Astrocyte of the cerebellum (primary cell): ENCODE data around the gene FAM184A.
A peak's percentile ranks its signal among the peaks of the same experiment; 100 is the strongest.

Source experiments
- DNase-seq: peaks from one replicate; pipeline ENCODE4 v3.0.0-alpha.2; 2011; ENCODE audit warnings: low read depth
- H3K4me3 ChIP-seq: 2 replicates; pipeline ENCODE4 v1.5.1; 2011; ENCODE audit warnings: mild to moderate bottlenecking, low read depth, low read length, moderate library complexity
- CTCF ChIP-seq: IDR thresholded peaks from 2 replicates; pipeline ENCODE4 v1.5.1; 2012; ENCODE audit warnings: low read length, low read depth, moderate library complexity, mild to moderate bottlenecking; ENCODE audit errors: missing control alignments
- in situ Hi-C: cut with HindIII; loops from 2 replicates; pipeline ENCODE4 v1.10.0; 2017; ENCODE audit warnings: low sequenced_read_pairs

The FAM184A gene

GRCh38 chr6:119077643-119078375 is 655 bp downstream of the FAM184A start:
- DNase-seq: no peak
- no peak for TF ChIP-seq CTCF
- peak overlapping the region; percentile 47 for H3K4me3 ChIP-seq
- in situ Hi-C loops: no loop called here

- in situ Hi-C loops: no loop called here
- H3K4me3 ChIP-seq: no peak overlapping the region
- DNase-seq: no peak
- no peak for TF ChIP-seq CTCF
Measured at GRCh38 chr6:119077391-119077642, 1.1 kb downstream of the FAM184A start.

- no peak overlapping the region for H3K4me3 ChIP-seq
- TF ChIP-seq CTCF: no peak
- in situ Hi-C loops: no loop called here
- no peak for DNase-seq
Measured at GRCh38 chr6:119076576-119077390, 1.7 kb downstream of the FAM184A start.

GRCh38 chr6:119076173-119076572 is 2.3 kb downstream of the FAM184A start:
- TF ChIP-seq CTCF: no peak
- DNase-seq: no peak
- no peak overlapping the region for H3K4me3 ChIP-seq
- in situ Hi-C loops: no loop called here

GRCh38 chr6:119075200-119075981 is 3.1 kb downstream of the FAM184A start:
- in situ Hi-C loops: no loop called here
- H3K4me3 ChIP-seq: no peak overlapping the region
- no peak for DNase-seq
- no peak for TF ChIP-seq CTCF

- no peak for DNase-seq
- no peak for TF ChIP-seq CTCF
- in situ Hi-C loops: no loop called here
- no peak overlapping the region for H3K4me3 ChIP-seq
Measured at GRCh38 chr6:119073307-119074051, 5.0 kb downstream of the FAM184A start.
